GM23338 (cell line): ENCODE results near the gene GPR39. TPM values are rescaled to one million over a fixed set of nuclear protein-coding genes. Genes with fewer than 3 reads are reported as not detected.

Experiments used
- ATAC-seq: fragments of 200-7000 bp; cut with Tn5 transposase; 3 replicates; pipeline ENCODE4 v1.9.1; 2020
- DNase-seq: peaks from one replicate; pipeline ENCODE4 v3.0.0-alpha.2; 2015; ENCODE audit warnings: low spot score
- H2AFZ ChIP-seq: fragments of 200-600 bp; sonication (generic); 2 replicates; pipeline ENCODE4 v1.8.0; 2016; ENCODE audit warnings: antibody characterized with exemption, mild to moderate bottlenecking, moderate library complexity
- H3F3A ChIP-seq: fragments of 200-600 bp; sonication (generic); replicated peaks from 2 replicates; pipeline ENCODE4 v1.8.0; 2017; ENCODE audit warnings: antibody characterized with exemption, mixed run types, low read depth
- H3K27ac ChIP-seq: fragments of 200-600 bp; sonication (generic); 2 replicates; pipeline ENCODE4 v1.6.1; 2016; ENCODE audit warnings: low read depth
- H3K27me3 ChIP-seq: fragments of 200-600 bp; sonication (generic); 2 replicates; pipeline ENCODE4 v1.8.0; 2016; ENCODE audit warnings: mild to moderate bottlenecking, mixed run types, moderate library complexity; ENCODE audit not compliant: insufficient read depth
- H3K36me3 ChIP-seq: fragments of 200-600 bp; sonication (generic); 2 replicates; pipeline ENCODE4 v1.8.0; 2016; ENCODE audit warnings: mild to moderate bottlenecking; ENCODE audit not compliant: insufficient read depth
- H3K4me1 ChIP-seq: fragments of 200-600 bp; sonication (generic); 2 replicates; pipeline ENCODE4 v1.8.0; 2016; ENCODE audit warnings: mild to moderate bottlenecking, moderate library complexity; ENCODE audit not compliant: insufficient read depth
- H3K4me2 ChIP-seq: fragments of 200-600 bp; sonication (generic); 2 replicates; pipeline ENCODE4 v1.7.1; 2017; ENCODE audit warnings: mixed run types
- H3K4me3 ChIP-seq: fragments of 200-600 bp; sonication (generic); 2 replicates; pipeline ENCODE4 v1.6.1; 2016; ENCODE audit warnings: mixed run types
- H3K79me2 ChIP-seq: fragments of 200-600 bp; sonication (generic); replicated peaks from 2 replicates; pipeline ENCODE4 v1.8.0; 2017; ENCODE audit warnings: mild to moderate bottlenecking; ENCODE audit not compliant: insufficient read depth
- H3K9me2 ChIP-seq: fragments of 200-600 bp; sonication (generic); 2 replicates; pipeline ENCODE4 v1.8.0; 2017; ENCODE audit not compliant: insufficient read depth
- H4K20me1 ChIP-seq: fragments of 200-600 bp; sonication (generic); replicated peaks from 2 replicates; pipeline ENCODE4 v1.8.0; 2017; ENCODE audit warnings: mild to moderate bottlenecking; ENCODE audit not compliant: insufficient read depth
- H3K27ac Mint-ChIP-seq: 2 replicates; pipeline ENCODE4 v1.8.0; 2020; ENCODE audit warnings: inconsistent platforms, mild to moderate bottlenecking, moderate library complexity, mixed read lengths
- H3K27me3 Mint-ChIP-seq: 3 replicates; pipeline ENCODE4 v1.8.0; 2022; ENCODE audit warnings: low read depth, mild to moderate bottlenecking, moderate library complexity, mixed read lengths, inconsistent platforms; ENCODE audit not compliant: insufficient read depth, poor library complexity
- H3K36me3 Mint-ChIP-seq: 3 replicates; pipeline ENCODE4 v1.8.0; 2021; ENCODE audit warnings: low read depth, mild to moderate bottlenecking, inconsistent platforms, moderate library complexity, mixed read lengths
- H3K4me1 Mint-ChIP-seq: 3 replicates; pipeline ENCODE4 v1.8.0; 2020; ENCODE audit warnings: mild to moderate bottlenecking, inconsistent platforms, mixed read lengths
- H3K4me3 Mint-ChIP-seq: 3 replicates; pipeline ENCODE4 v1.8.0; 2021; ENCODE audit warnings: moderate library complexity, mild to moderate bottlenecking, inconsistent platforms, mixed read lengths
- H3K9me3 Mint-ChIP-seq: 3 replicates; pipeline ENCODE4 v1.8.0; 2020; ENCODE audit warnings: moderate library complexity, mild to moderate bottlenecking, inconsistent platforms, mixed read lengths
- CREB1 ChIP-seq: fragments of 250-450 bp; sonication (Bioruptor Pico); IDR thresholded peaks from 2 replicates; pipeline ENCODE4 v1.5.0; 2020; ENCODE audit warnings: low read depth, mild to moderate bottlenecking, moderate library complexity
- CTCF ChIP-seq, 2 experiments: fragments of 200-600 bp in 1 of 2; sonication (generic) in 1 of 2; conservative IDR thresholded peaks; 2 replicates each; pipeline versions ENCODE4 v1.5.1 to v1.6.1; 2016 to 2017; ENCODE audit warnings: antibody characterized with exemption in 2 of 2, low read depth in 2 of 2, mild to moderate bottlenecking in 2 of 2, moderate library complexity in 1 of 2
- ETS1 ChIP-seq: IDR thresholded peaks from 2 replicates; pipeline ENCODE4 v1.6.1; 2016; ENCODE audit warnings: antibody characterized with exemption
- JUNB ChIP-seq: IDR thresholded peaks from one replicate; pipeline ENCODE4 v1.6.1; 2016; ENCODE audit warnings: antibody characterized with exemption; ENCODE audit not compliant: unreplicated experiment
- NANOG ChIP-seq: IDR thresholded peaks from 2 replicates; pipeline ENCODE4 v1.6.1; 2016; ENCODE audit warnings: antibody characterized with exemption, borderline replicate concordance
- REST ChIP-seq: IDR thresholded peaks from one replicate; pipeline ENCODE4 v1.6.1; 2018; ENCODE audit warnings: antibody characterized with exemption; ENCODE audit not compliant: unreplicated experiment
- STAT1 ChIP-seq: IDR thresholded peaks from one replicate; pipeline ENCODE4 v1.6.1; 2016; ENCODE audit warnings: antibody characterized with exemption; ENCODE audit not compliant: unreplicated experiment
- ZNF331 ChIP-seq: fragments of 250-450 bp; sonication (Bioruptor Pico); IDR thresholded peaks from 2 replicates; pipeline ENCODE4 v1.5.0; 2020; ENCODE audit warnings: low read depth, mild to moderate bottlenecking, moderate library complexity
- ZNF462 ChIP-seq: fragments of 250-450 bp; sonication (Bioruptor Pico); IDR thresholded peaks from 2 replicates; pipeline ENCODE4 v1.5.0; 2020; ENCODE audit warnings: mild to moderate bottlenecking, moderate library complexity
- polyA plus RNA-seq: library from polyadenylated mRNA; unstranded; fragments of >200 nt; fragmentation: Nextera tagmentation; extraction: Ambion mirVana; gene quantifications from 2 replicates; pipeline ENCODE4 v1.2.1, GENCODE V29; 2016
- total RNA-seq: library from RNA; depleted of rRNA; stranded (reverse); fragments of >200 nt; shearing (Covaris generic); gene quantifications from 2 replicates; pipeline ENCODE4 v1.2.3, GENCODE V29; 2014

The GPR39 gene
- total and polyA plus RNA-seq, 2 experiments from 2014 or later: 0.55 to 1.9 TPM

- TF ChIP-seq JUNB (no peak), STAT1 (no peak), CREB1 (CRISPR knock-in tag) (no peak), ZNF462 (CRISPR knock-in tag) (no peak), NANOG (no peak), CTCF (conservative IDR thresholded peaks at IDR 0.05; ENCODE audit: low read depth in 2 of 2) (no peak), REST (no peak), ZNF331 (CRISPR knock-in tag) (no peak), ETS1 (no peak)
- H3K4me3 Mint-ChIP-seq: no peak overlapping the region
- H3K9me3 Mint-ChIP-seq: no peaks in the 10 kb centered on the region
- Histone ChIP-seq H3K4me2 (no peak overlapping the region), H2AFZ (no peak overlapping the region), H3K27me3 (no peaks in the 10 kb centered on the region), H3K4me3 (no peak overlapping the region), H3K9me2 (no peaks in the 10 kb centered on the region), H4K20me1 (no peaks in the 10 kb centered on the region), H3K27ac (no peak overlapping the region), H3F3A (no peaks in the 10 kb centered on the region), H3K79me2 (no peaks in the 10 kb centered on the region), H3K4me1 (peaks cover 9% of the 10 kb centered on the region), H3K36me3 (no peaks in the 10 kb centered on the region)
- peaks cover 24% of the 10 kb centered on the region for H3K4me1 Mint-ChIP-seq
- DNase-seq (no peak), ATAC-seq (no peak)
- H3K27ac Mint-ChIP-seq: no peak overlapping the region
- no peaks in the 10 kb centered on the region for H3K36me3 Mint-ChIP-seq
- peaks cover 6% of the 10 kb centered on the region for H3K27me3 Mint-ChIP-seq
These were observed 228.6 kb downstream of the GPR39 start for GRCh38 chr2:132645176-132645575.
